LNCaP clone FGC (cell line): ENCODE results near the gene RBM42.

Experiments used
- DNase-seq: peaks from one replicate; pipeline ENCODE4 v3.0.0-alpha.2; 2011; ENCODE audit warnings: low read depth
- H3K4me3 ChIP-seq: 2 replicates; pipeline ENCODE4 v1.5.1; 2011; ENCODE audit warnings: mild to moderate bottlenecking, low read depth, low read length, control low read depth
- TF ChIP-seq, protein P1 (sequence below): IDR thresholded peaks from 2 replicates; pipeline ENCODE4 v1.5.1; 2012; ENCODE audit warnings: mild to moderate bottlenecking; ENCODE audit not compliant: control insufficient read depth, insufficient read depth; ENCODE audit errors: extremely low read depth

RBM42 gene

GRCh38 chr19:35612224-35612558 is 16.6 kb upstream of the RBM42 start:
- DNase-seq, result no peak
- H3K4me3 ChIP-seq, result peak overlapping the region; percentile 79
- TF ChIP-seq, protein P1, sequence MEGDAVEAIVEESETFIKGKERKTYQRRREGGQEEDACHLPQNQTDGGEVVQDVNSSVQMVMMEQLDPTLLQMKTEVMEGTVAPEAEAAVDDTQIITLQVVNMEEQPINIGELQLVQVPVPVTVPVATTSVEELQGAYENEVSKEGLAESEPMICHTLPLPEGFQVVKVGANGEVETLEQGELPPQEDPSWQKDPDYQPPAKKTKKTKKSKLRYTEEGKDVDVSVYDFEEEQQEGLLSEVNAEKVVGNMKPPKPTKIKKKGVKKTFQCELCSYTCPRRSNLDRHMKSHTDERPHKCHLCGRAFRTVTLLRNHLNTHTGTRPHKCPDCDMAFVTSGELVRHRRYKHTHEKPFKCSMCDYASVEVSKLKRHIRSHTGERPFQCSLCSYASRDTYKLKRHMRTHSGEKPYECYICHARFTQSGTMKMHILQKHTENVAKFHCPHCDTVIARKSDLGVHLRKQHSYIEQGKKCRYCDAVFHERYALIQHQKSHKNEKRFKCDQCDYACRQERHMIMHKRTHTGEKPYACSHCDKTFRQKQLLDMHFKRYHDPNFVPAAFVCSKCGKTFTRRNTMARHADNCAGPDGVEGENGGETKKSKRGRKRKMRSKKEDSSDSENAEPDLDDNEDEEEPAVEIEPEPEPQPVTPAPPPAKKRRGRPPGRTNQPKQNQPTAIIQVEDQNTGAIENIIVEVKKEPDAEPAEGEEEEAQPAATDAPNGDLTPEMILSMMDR, result no peak

- TF ChIP-seq, protein P1, result 0 out of 2 replicates have a peak, but pooled peaks have one; percentile 11
- DNase-seq, result peak; percentile 76
- H3K4me3 ChIP-seq, result peak within 1 kb of the TSS; percentile 79
These were observed 16.1 kb upstream of the RBM42 start, which contains the start of gene HAUS5 for GRCh38 chr19:35612559-35613321. Gene HAUS5, plus strand, starts transcription at chr19:35612735. Its CDS starts 60 bp downstream, at chr19:35612795.

- no peak for DNase-seq
- H3K4me3 ChIP-seq, result peak overlapping the region; percentile 79
These were observed 15.3 kb upstream of the RBM42 start for GRCh38 chr19:35613574-35613973.

GRCh38 chr19:35615036-35615435 is 13.8 kb upstream of the RBM42 start:
- TF ChIP-seq, protein P1, result no peak

More at GRCh38 chr19:35613574-35613973, 15.3 kb upstream of the RBM42 start:
- TF ChIP-seq, protein P1, result no peak

GRCh38 chr19:35618857-35619256 is 10.0 kb upstream of the RBM42 start:
- H3K4me3 ChIP-seq, result no peak overlapping the region
- TF ChIP-seq, protein P1, result no peak
- DNase-seq, result no peak

More at GRCh38 chr19:35615036-35615435, 13.8 kb upstream of the RBM42 start:
- no peak for DNase-seq
- no peak overlapping the region for H3K4me3 ChIP-seq

DNA sequence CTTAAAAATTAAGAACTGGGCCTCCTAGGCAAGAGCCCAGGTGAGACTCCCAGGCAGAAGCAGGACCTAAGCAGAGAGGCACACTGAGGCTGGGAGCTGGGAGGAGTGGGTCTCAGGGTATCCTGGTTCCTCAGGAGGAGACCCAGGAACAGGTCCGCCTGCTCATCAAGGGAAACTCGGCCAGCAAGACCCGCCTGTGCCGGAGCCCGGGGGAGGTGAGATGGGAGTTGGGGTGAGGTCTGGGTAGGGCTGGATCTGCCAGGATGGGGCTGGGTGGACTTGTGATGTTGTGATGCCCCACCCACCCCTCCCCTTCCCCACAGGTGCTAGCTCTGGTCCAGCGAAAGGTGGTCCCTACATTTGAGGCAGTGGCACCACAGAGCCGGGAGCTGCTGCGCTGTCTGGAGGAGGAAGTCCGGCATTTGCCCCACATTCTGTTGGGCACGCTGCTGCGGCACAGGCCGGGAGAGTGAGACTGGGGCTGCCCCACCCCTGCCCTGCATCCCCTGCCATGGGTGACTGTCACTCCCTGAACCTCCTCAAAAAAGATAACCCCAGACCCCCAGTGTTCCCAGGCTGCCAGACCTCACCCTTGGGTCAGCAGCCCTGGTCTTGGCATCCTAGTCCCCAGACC is 9.4 kb upstream of the RBM42 start:
- DNase-seq, result no peak
- H3K4me3 ChIP-seq, result no peak overlapping the region
- TF ChIP-seq, protein P1, result no peak

GRCh38 chr19:35620001-35620400 is 8.8 kb upstream of the RBM42 start:
- H3K4me3 ChIP-seq, result no peak overlapping the region
- no peak for DNase-seq
- TF ChIP-seq, protein P1, result no peak
